HepG2 (cell line): ENCODE data around the gene GLTPD2. TPM values are rescaled to one million over a fixed set of nuclear protein-coding genes. Genes with fewer than 3 reads are reported as not detected.

Experiments
- ATRX ChIP-seq: sonication (generic); formaldehyde crosslinking; IDR thresholded peaks from 2 replicates; pipeline ENCODE4 v1.4.0; 2020; ENCODE audit warnings: missing genetic modification reagents, borderline replicate concordance
- FOXK1 ChIP-seq: sonication (generic); formaldehyde crosslinking; IDR thresholded peaks from 2 replicates; pipeline ENCODE4 v1.4.0; 2020; ENCODE audit warnings: low read depth, missing genetic modification reagents, borderline replicate concordance
- GABPA ChIP-seq, 2 experiments: IDR thresholded peaks; 2 replicates each; pipeline ENCODE4 v1.6.1; 2011 to 2016; ENCODE audit warnings: low read depth in 2 of 2, low read length in 1 of 2, missing biosample characterization in 1 of 2, missing genetic modification characterization in 1 of 2
- HNRNPUL1 ChIP-seq: fragments of 200-400 bp; formaldehyde crosslinking; IDR thresholded peaks from 2 replicates; pipeline ENCODE4 v1.6.1; 2017; ENCODE audit warnings: low read depth, mild to moderate bottlenecking, low read length, moderate library complexity
- KAT8 ChIP-seq: IDR thresholded peaks from 2 replicates; pipeline ENCODE4 v1.6.1; 2016; ENCODE audit warnings: missing genetic modification reagents, missing compliant biosample characterization
- NR2F2 ChIP-seq: IDR thresholded peaks from 2 replicates; pipeline ENCODE4 v1.6.1; 2012; ENCODE audit warnings: low read depth, inconsistent platforms, borderline replicate concordance
- PHB2 ChIP-seq: fragments of 450-650 bp; IDR thresholded peaks from 2 replicates; pipeline ENCODE4 v1.6.1; 2018; ENCODE audit not compliant: partially characterized antibody
- POLR2AphosphoS5 ChIP-seq: IDR thresholded peaks from 2 replicates; pipeline ENCODE4 v1.6.1; 2012; ENCODE audit warnings: low read depth, low read length
- PRDM4 ChIP-seq: sonication (generic); formaldehyde crosslinking; IDR thresholded peaks from 2 replicates; pipeline ENCODE4 v1.9.0; 2021; ENCODE audit warnings: missing genetic modification reagents, borderline replicate concordance
- SUZ12 ChIP-seq: fragments of 150-350 bp; IDR thresholded peaks from 2 replicates; pipeline ENCODE4 v1.6.1; 2014; ENCODE audit warnings: low read depth, low read length
- TFDP2 ChIP-seq: sonication (generic); formaldehyde crosslinking; IDR thresholded peaks from 2 replicates; pipeline ENCODE4 v1.4.0; 2020; ENCODE audit warnings: missing genetic modification reagents
- ZFYVE20 ChIP-seq: sonication (generic); formaldehyde crosslinking; IDR thresholded peaks from 2 replicates; pipeline ENCODE4 v1.8.0; 2023; ENCODE audit warnings: low read depth, mild to moderate bottlenecking, moderate library complexity, missing genetic modification reagents, borderline replicate concordance
- ZGPAT ChIP-seq: IDR thresholded peaks from 2 replicates; pipeline ENCODE4 v1.6.1; 2016; ENCODE audit warnings: mild to moderate bottlenecking
- ZNF446 ChIP-seq: sonication (generic); formaldehyde crosslinking; IDR thresholded peaks from 2 replicates; pipeline ENCODE4 v1.5.0; 2020; ENCODE audit warnings: mild to moderate bottlenecking, missing genetic modification reagents
- ZNF660 ChIP-seq: sonication (generic); formaldehyde crosslinking; IDR thresholded peaks from 2 replicates; pipeline ENCODE4 v1.5.1; 2020; ENCODE audit warnings: mild to moderate bottlenecking, low read depth, missing genetic modification reagents, borderline replicate concordance
- ZNF768 ChIP-seq: sonication (generic); formaldehyde crosslinking; IDR thresholded peaks from 2 replicates; pipeline ENCODE4 v1.4.0; 2020; ENCODE audit warnings: missing genetic modification reagents
- ZNF775 ChIP-seq: sonication (generic); formaldehyde crosslinking; IDR thresholded peaks from 2 replicates; pipeline ENCODE4 v1.4.0; 2020; ENCODE audit warnings: missing genetic modification reagents, mild to moderate bottlenecking, moderate library complexity, borderline replicate concordance
- polyA plus RNA-seq, 8 experiments: library from polyadenylated mRNA; depleted of rRNA in 3 of 8; stranded (reverse) in 7 of 8; unstranded in 1 of 8; fragments of >200 nt; fragmentation: Illumina TruSeq in 4 of 8; extraction: Trizol in 4 of 8; gene quantifications; 2 replicates each; pipeline versions ENCODE4 v1.2.1 to v1.2.3, GENCODE V29; 2011 to 2016; ENCODE audit warnings: low read depth in 4 of 8, missing spikeins in 1 of 8, mixed read lengths in 1 of 8; ENCODE audit not compliant: insufficient read depth in 1 of 8
- total RNA-seq, 5 experiments: library from RNA; depleted of rRNA; stranded (reverse); fragments of >200 nt; fragmentation: Illumina TruSeq; extraction: Trizol; gene quantifications; 2 replicates each; pipeline ENCODE4 v1.2.3, GENCODE V29; 2016; ENCODE audit warnings: low read depth in 1 of 5
- TF ChIP-seq, protein P1 (sequence below), 2 experiments: sonication (generic) in 1 of 2; formaldehyde crosslinking in 1 of 2; IDR thresholded peaks; 2 replicates each; pipeline versions ENCODE4 v1.4.0 to v1.6.1; 2016 to 2020; ENCODE audit warnings: borderline replicate concordance in 1 of 2, low read depth in 1 of 2, mild to moderate bottlenecking in 1 of 2, missing genetic modification reagents in 1 of 2

The GLTPD2 gene
- total and polyA plus RNA-seq, 2 of the 13 experiments (the other 11 are each of a cell fraction or from before 2014, with no cell fraction given), result 7.5 to 12.9 TPM

- TF ChIP-seq NR2F2, result peak; percentile 70
- peak; percentile 39; the same call in 1 of the 2 replicates for TF ChIP-seq KAT8 (CRISPR knock-in tag)
- no peak for TF ChIP-seq ZFYVE20 (CRISPR knock-in tag)
- TF ChIP-seq ZNF660, result no peak
- TF ChIP-seq, protein P1, sequence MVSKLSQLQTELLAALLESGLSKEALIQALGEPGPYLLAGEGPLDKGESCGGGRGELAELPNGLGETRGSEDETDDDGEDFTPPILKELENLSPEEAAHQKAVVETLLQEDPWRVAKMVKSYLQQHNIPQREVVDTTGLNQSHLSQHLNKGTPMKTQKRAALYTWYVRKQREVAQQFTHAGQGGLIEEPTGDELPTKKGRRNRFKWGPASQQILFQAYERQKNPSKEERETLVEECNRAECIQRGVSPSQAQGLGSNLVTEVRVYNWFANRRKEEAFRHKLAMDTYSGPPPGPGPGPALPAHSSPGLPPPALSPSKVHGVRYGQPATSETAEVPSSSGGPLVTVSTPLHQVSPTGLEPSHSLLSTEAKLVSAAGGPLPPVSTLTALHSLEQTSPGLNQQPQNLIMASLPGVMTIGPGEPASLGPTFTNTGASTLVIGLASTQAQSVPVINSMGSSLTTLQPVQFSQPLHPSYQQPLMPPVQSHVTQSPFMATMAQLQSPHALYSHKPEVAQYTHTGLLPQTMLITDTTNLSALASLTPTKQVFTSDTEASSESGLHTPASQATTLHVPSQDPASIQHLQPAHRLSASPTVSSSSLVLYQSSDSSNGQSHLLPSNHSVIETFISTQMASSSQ (IDR thresholded peaks at IDR 0.05; ENCODE audit: low read depth), result peak; percentile 49; the same call in 1 of the 2 replicates
- TF ChIP-seq, protein P1 (CRISPR knock-in tag; IDR thresholded peaks at IDR 0.05; ENCODE audit: borderline replicate concordance), result peak; percentile 76; the same call in 1 of the 2 replicates
- TF ChIP-seq HNRNPUL1, result no peak
- TF ChIP-seq GABPA (IDR thresholded peaks at IDR 0.05; ENCODE audit: low read depth, low read length), result no peak
- TF ChIP-seq GABPA (CRISPR knock-in tag; IDR thresholded peaks at IDR 0.05; ENCODE audit: low read depth), result peak; percentile 81
- TF ChIP-seq ZNF446 (CRISPR knock-in tag), result no peak
- peak; percentile 28; the same call in 1 of the 2 replicates for TF ChIP-seq TFDP2 (CRISPR knock-in tag)
- TF ChIP-seq FOXK1, result peak; percentile 75
- TF ChIP-seq ZNF775, result no peak
- no peak for TF ChIP-seq SUZ12
- TF ChIP-seq PHB2, result no peak
- no peak for TF ChIP-seq ZNF768 (CRISPR knock-in tag)
- TF ChIP-seq ATRX (CRISPR knock-in tag), result no peak
- TF ChIP-seq ZGPAT, result peak; percentile 92
- 0 out of 2 replicates have a peak, but pooled peaks have one; percentile 23 for TF ChIP-seq POLR2AphosphoS5
- no peak for TF ChIP-seq PRDM4 (CRISPR knock-in tag)
Observed at GRCh38 chr17:4759776-4760236, 29.0 kb upstream of the GLTPD2 start (continued).
